Measurements from ENCODE around the gene TMEM215.
"Not testable (repeated sequence)": the region's sequence is repeated elsewhere in the genome, so short reads cannot be mapped to it uniquely, and the experiment has no call there.

Gene TMEM215, protein sequence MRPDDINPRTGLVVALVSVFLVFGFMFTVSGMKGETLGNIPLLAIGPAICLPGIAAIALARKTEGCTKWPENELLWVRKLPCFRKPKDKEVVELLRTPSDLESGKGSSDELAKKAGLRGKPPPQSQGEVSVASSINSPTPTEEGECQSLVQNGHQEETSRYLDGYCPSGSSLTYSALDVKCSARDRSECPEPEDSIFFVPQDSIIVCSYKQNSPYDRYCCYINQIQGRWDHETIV

GRCh38 chr9:32783168-32783891 lies at the start of gene TMEM215:
Gene TMEM215 (plus strand): TSS chr9:32783540. CDS start chr9:32784184, 644 bp downstream.
- DNase-seq: no peak

DNA sequence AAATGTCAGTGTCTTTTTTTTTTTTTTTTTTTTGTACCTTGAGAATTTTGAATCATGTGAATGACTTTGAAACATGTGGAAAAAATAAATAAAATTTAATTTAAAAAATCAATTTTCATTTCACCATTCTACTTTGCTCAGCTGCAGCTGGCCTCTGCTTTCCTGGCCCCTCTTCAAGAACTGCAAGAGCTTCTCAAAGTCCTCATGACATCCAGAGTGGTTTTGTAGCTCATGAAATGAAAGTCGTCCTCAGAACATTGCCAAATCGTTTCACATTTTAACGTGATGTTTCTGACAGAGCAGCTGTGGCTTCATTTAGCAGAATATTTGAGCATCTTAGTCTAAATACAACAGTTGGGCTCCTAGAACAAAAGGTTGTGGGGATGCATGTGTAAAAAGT lies 47.9 kb upstream of the TMEM215 start:
- DNase-seq: no peak

- no peak for DNase-seq
Measured at GRCh38 chr9:32737378-32737777, 46.0 kb upstream of the TMEM215 start.

DNA sequence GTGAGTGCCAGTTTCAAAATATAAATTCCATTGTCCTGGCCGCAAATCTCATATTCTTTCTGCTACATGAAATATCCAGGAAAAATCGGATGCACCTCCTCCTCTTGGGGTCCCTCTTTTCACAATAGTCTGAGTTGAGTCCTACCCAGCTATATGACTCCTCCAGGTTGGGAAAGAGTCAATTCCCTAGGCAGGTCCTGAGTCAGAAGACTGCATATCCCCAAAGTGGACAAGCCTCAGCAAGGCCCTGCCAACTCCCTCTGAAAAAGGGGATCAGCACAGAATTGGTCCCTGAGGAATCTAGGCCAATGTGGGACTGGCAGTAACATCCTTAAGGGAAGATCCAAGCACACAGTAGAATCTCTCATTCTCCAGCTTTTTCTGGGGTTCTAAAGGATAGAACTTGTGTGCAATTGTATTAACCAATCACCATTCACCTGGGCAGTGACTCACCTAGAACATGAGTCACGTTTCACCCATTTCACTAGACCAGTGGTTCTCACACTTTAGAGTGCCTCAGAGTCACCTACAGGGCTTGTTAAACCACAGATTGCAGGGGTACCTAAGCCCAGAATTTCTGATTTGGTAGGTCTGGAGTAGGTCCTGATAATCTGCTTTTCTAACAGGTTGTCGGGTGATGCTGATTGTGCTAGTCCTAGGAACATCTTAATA lies 44.7 kb upstream of the TMEM215 start:
- no peak for DNase-seq

DNA sequence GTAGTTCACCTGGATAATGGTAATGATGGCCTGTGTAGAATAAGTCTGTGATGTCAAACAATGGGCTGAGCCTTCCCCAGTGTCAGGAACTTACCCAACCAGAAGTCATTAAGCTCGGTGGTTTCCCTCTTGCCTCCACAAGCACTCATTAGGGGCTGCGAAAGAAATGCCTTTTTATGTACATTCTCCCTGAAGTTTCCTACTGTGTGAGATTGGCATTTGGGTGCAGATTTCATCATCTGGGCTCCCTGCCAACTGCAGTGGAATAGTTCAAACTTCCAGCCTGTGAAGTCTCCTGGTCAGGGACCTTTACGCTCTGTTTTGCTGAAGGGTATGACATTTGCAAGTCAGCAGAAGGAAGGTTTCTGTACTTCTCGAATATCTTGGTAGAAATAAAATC lies 41.6 kb upstream of the TMEM215 start:
- DNase-seq: no peak

DNA sequence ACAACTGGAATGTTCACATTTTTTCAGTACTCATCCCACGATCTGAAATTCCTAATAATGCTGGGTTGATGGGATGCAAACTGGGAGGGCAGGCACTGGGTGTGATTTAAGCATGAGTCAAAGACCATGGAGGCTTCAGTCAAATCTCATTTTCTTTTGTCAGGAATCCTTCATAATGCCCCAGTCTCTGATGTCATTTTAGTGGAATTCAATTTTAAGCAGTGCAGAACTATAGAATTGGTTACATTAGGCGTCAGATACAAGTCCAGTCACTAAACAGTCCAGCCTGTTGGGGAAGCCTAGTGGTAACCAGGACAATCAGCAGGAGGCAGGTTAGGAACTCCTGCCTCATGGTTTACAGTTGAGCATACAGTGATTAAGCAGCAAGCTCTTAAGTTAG lies 41.0 kb upstream of the TMEM215 start:
- DNase-seq: no peak

DNA sequence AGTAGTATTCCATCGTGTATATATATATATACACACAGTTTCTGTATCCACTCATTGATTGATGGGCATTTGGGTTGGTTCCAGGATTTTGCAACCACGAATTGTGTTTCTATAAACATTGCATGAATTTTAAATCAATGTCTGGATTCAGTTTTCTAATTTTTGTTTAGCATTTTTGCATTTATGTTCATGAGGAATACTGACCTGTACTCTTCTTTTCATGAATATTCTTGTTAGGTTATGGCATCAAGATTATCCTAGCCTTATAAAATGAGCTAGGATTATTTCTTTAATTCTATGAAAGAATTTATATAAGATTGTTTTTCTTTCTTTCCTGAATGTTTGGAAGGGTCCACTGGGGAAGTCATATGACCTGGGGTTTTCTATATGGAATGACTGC lies 35.3 kb upstream of the TMEM215 start:
- no peak for DNase-seq

DNA sequence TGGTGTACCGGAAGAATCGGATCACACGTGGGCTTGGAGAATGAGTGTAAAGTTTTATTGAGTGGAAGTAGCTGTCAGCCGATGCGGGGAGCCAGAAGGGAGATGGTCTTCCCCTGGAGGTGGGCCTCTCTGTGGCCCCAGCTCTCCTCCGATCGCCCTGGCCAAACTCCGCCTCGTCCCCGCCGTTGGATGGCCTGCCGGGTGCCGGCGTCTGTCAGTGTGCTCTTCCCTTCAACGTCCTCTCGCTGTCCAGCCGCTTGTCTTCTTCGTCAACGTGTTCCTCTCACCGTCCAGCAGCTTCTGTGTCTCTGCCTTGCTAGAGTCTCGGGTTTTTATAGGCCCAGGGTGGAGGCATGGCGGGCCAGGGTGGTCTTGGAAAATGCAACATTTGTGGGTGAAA lies 27.6 kb upstream of the TMEM215 start:
- no peak for DNase-seq

DNA sequence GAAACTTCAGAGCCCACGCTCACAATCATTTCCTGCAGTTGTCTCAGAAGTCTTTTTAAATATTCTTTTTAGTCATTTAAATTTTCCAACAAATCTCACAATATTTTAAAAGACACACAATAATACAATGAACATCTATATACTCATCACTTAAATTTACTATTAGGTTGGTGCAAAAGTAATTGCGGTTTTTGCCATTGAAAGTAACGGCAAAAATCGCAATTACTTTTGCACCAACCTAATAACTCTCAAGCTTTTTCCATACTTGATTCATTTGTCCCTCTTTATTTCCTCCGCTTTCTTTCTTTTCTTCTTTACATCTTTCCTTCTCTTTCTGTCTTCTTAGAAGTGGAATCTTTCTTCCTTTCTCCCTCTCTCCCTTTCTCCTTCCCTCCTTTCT lies 19.2 kb upstream of the TMEM215 start:
- no peak for DNase-seq

- no peak for DNase-seq
Measured at GRCh38 chr9:32775283-32775682, 8.1 kb upstream of the TMEM215 start.

GRCh38 chr9:32776201-32776600 lies 7.1 kb upstream of the TMEM215 start:
- no peak for DNase-seq

DNA sequence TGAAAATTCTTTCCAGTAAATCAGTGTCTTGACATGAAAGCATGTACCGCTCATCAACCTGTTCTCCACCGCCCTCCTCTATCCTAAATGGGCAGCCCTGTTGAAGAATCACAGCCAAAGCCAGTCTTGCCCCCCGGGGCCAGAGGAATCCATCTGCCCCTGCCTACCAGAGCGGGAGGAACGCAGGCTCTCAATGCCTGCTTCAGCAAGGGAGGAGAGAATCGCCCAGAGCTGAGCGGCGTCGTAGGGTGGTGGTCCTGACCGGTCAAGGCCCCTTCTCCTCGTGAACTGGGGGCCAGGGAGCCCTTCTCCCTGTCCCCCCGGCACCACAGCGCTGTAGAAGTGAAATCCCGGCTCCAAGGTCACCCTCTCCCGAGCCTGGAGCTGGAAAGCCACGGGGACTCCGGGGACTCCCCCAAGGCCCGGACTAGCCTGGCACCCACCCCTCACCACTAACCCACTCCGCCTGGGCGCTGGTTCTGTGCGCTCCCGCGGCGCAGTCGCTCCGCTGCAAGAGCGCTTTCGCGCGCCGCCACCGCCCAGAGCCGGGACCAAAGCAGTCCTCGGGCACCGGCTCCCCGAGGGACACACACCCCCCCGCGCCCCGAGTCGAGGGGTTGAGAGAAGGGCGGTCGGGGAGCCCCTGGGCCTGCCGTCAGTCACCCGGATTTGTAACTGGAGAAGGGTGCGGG lies 718 bp upstream of the TMEM215 start:
- DNase-seq: no peak

- no peak for DNase-seq
Measured at GRCh38 chr9:32787816-32788215, 4.5 kb downstream of the TMEM215 start.

- not testable (repeated sequence) for DNase-seq
Measured at GRCh38 chr9:32796015-32796414, 12.7 kb downstream of the TMEM215 start.

- no peak for DNase-seq
Measured at GRCh38 chr9:32801530-32801929, 18.2 kb downstream of the TMEM215 start.

DNA sequence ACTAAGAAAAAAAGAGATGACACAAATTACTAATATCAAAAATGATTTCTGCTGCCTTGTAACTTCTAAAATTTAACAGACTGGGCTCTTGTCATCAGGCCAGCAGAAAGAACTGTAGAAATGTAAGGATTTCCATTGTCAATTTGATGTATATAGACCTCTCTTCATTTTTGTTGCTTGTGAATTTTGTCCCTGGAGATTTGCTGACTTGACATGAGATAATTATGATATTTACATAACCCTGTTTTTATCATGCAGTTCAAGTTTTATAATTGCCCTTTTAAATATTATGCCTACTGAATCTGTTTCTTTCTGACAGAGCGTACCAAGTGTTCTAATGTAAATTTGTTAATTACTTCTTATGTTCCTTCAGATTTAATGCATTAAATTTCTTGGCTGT lies 23.9 kb downstream of the TMEM215 start:
- no peak for DNase-seq

DNA sequence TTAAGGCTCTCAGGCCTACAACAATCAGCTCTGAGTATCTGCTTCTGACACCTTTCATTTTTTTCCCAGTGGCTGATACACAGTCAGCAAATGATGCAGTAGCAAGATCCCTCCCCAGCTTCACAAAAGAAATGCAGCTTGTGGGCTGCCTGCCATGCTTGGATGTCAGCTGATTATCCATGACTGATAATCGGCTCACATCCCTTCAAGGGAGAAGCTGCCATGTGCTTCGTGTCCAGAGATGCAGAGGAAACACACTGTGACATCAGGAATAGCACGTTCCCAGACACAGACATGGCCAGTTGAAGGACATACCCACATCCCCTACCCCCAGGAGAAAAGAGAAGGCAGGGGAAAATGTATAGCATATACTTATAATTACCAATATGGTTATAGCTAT lies 27.9 kb downstream of the TMEM215 start:
- no peak for DNase-seq

DNA sequence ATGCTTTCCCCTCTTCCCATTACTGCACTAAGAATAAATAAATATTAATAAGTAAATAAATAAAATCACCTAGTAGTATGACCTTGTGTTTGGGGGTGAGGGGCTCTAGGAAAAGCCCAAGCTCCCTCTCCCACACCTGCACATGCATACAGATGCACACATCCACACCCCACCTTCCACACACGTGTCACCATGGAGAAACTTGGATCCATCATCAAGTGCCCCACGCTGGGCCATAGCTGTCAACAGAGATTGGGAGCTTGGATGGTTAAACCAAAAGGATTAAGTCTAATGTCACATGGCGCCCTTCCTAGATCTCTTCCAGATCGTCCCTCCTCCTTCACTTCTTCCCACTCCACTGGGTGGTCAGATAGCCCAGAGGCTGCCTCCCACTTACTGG lies 37.0 kb downstream of the TMEM215 start:
- DNase-seq: no peak

- DNase-seq: no peak
Measured at GRCh38 chr9:32823101-32823500, 39.8 kb downstream of the TMEM215 start.

- no peak for DNase-seq
Measured at GRCh38 chr9:32823551-32823950, 40.2 kb downstream of the TMEM215 start.

DNA sequence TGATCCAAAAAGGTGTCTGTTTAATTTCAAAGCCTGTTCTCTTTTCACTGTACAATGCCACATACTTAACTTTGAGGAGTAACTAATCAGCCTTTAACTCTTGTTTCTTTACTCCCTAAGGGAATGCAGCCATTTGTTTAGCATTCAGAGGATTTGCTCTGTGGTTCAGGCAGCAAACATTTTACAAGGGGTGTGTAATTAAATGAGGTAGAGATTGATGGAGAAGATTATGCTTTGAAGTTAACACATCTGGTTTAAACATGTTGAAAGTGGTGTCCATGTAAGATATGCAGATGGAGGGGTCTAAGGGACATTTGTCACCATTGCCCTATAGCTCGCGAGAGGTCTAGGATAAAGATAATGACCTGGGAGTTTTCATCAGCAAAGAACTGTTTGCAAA lies 41.9 kb downstream of the TMEM215 start:
- no peak for DNase-seq

DNA sequence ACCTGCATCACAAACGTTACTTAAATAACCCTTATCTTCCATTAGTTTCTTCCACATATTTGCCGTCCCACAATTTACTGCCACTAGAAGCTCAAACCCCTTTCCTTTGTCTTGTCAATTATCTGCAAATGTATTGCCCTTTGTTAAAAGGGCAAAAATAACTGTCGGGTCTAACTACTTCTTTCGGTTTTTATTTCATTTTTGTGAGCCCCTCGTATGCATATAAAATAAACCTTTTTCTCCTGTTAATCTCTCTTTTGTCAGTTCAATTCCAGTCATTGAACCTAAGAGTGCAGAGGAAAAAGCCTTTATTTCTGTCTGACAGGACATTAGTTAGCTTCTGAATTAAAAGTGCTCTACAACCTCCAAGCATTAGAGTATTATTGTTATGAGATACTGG lies 45.5 kb downstream of the TMEM215 start:
- no peak for DNase-seq

DNA sequence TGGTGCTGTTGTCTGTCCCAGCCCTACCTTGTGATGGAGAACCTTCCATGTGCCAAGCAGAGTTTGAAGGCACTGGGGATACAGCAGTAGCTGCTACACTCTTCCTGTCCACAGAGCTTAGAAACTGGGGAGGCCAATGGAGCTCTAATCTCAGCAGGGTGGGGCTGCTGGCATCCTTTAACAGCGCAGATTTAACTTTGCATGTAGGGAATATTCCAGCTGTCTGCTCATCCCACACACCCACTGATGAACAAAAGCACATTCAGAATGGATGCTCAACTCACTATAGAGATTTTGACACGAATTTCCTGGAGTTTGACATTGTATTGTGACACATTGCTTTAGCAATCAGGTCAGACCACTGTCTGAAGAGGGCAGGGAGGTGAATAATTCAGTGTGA lies 49.0 kb downstream of the TMEM215 start:
- no peak for DNase-seq
